SK-N-SH (cell line): ENCODE results near the gene GLS. TPM values are rescaled to one million over a fixed set of nuclear protein-coding genes. Genes with fewer than 3 reads are reported as not detected.

Source experiments
- CTCF ChIA-PET: fragments of 300-600, 350-600 bp; formaldehyde crosslinking; extraction: SDS; loops from one replicate; lab custom pipeline; 2021; lab: Yijun Ruan, JAX
- POLR2A ChIA-PET: fragments of 350-600 bp; sonication (Branson Sonifier 250); formaldehyde crosslinking; extraction: SDS; loops from one replicate; lab custom pipeline; 2020; ENCODE audit warnings: antibody characterized with exemption, inconsistent platforms; lab: Yijun Ruan, JAX
- DNase-seq: peaks from one replicate; pipeline ENCODE4 v3.0.0; 2012
- H2AFZ ChIP-seq: fragments of 200-600 bp; sonication (generic); 2 replicates; pipeline ENCODE4 v1.8.1; 2016; ENCODE audit warnings: antibody characterized with exemption, mild to moderate bottlenecking, low read depth
- H3F3A ChIP-seq: fragments of 200-600 bp; sonication (generic); replicated peaks from 2 replicates; pipeline ENCODE3; 2016; ENCODE audit warnings: antibody characterized with exemption, mild to moderate bottlenecking; ENCODE audit not compliant: insufficient read depth
- H3K27ac ChIP-seq, 2 experiments: fragments of 200-500 bp in 1 of 2; fragments of 200-600 bp in 1 of 2; sonication (Bioruptor generic) in 1 of 2; sonication (generic), shearing (Covaris generic) in 1 of 2; 2 replicates each; pipeline versions ENCODE4 v1.5.1 to v1.6.1; 2014 to 2016; ENCODE audit warnings: low read depth in 2 of 2, inconsistent platforms in 1 of 2, low read length in 1 of 2, mild to moderate bottlenecking in 1 of 2, mixed read lengths in 1 of 2
- H3K27me3 ChIP-seq: fragments of 200-600 bp; sonication (generic), shearing (Covaris generic); 2 replicates; pipeline ENCODE4 v1.6.1; 2016; ENCODE audit warnings: mixed run types; ENCODE audit not compliant: insufficient read depth
- H3K36me3 ChIP-seq, 2 experiments: fragments of 200-500 bp in 1 of 2; fragments of 200-600 bp in 1 of 2; sonication (Bioruptor generic) in 1 of 2; sonication (generic) in 1 of 2; replicated peaks in 1 of 2; 2 replicates each; pipeline versions ENCODE3 to v1.5.1; 2014 to 2016; ENCODE audit warnings: low read length in 1 of 2, mild to moderate bottlenecking in 1 of 2; ENCODE audit not compliant: insufficient read depth in 2 of 2, control insufficient read depth in 1 of 2
- H3K4me1 ChIP-seq, 2 experiments: fragments of 200-500 bp in 1 of 2; fragments of 200-600 bp in 1 of 2; sonication (Bioruptor generic) in 1 of 2; sonication (generic), shearing (Covaris generic) in 1 of 2; 2 replicates each; pipeline versions ENCODE4 v1.5.1 to v1.6.1; 2014 to 2016; ENCODE audit warnings: low read depth in 1 of 2, low read length in 1 of 2, mixed run types in 1 of 2; ENCODE audit not compliant: insufficient read depth in 2 of 2, control insufficient read depth in 1 of 2
- H3K4me2 ChIP-seq: fragments of 200-600 bp; sonication (generic), shearing (Covaris generic); 2 replicates; pipeline ENCODE4 v1.6.1; 2017; ENCODE audit warnings: mixed run types
- H3K4me3 ChIP-seq, 2 experiments: fragments of 200-500 bp in 1 of 2; fragments of 200-600 bp in 1 of 2; sonication (Bioruptor generic) in 1 of 2; sonication (generic), shearing (Covaris generic) in 1 of 2; 2 replicates each; pipeline versions ENCODE4 v1.5.1 to v1.8.1; 2014 to 2016; ENCODE audit warnings: low read depth in 2 of 2, inconsistent platforms in 1 of 2, low read length in 1 of 2, mild to moderate bottlenecking in 1 of 2, mixed read lengths in 1 of 2, moderate library complexity in 1 of 2
- H3K79me2 ChIP-seq: fragments of 200-600 bp; sonication (generic); 2 replicates; pipeline ENCODE4 v1.8.1; 2017; ENCODE audit warnings: mild to moderate bottlenecking; ENCODE audit not compliant: insufficient read depth
- H3K9ac ChIP-seq: fragments of 200-600 bp; sonication (generic); 2 replicates; pipeline ENCODE4 v1.6.1; 2017; ENCODE audit warnings: mixed run types
- H3K9me2 ChIP-seq: fragments of 200-600 bp; sonication (generic); 2 replicates; pipeline ENCODE4 v1.6.1; 2017; ENCODE audit warnings: mixed run types
- H3K9me3 ChIP-seq: fragments of 200-600 bp; sonication (generic); 2 replicates; pipeline ENCODE4 v1.6.1; 2017; ENCODE audit warnings: mixed run types, mild to moderate bottlenecking, moderate library complexity
- H4K20me1 ChIP-seq: fragments of 200-600 bp; sonication (generic); 2 replicates; pipeline ENCODE4 v1.6.1; 2017; ENCODE audit warnings: mild to moderate bottlenecking, mixed run types; ENCODE audit not compliant: insufficient read depth
- EP300 ChIP-seq, 2 experiments: IDR thresholded peaks; 2 replicates each; pipeline versions ENCODE4 v1.4.0 to v1.6.1; 2012; ENCODE audit warnings: borderline replicate concordance in 1 of 2, low read depth in 1 of 2, low read length in 1 of 2
- FOXM1 ChIP-seq: IDR thresholded peaks from 2 replicates; pipeline ENCODE4 v1.4.0; 2012; ENCODE audit warnings: low read depth, mild to moderate bottlenecking
- GABPA ChIP-seq: IDR thresholded peaks from 2 replicates; pipeline ENCODE4 v1.4.0; 2012; ENCODE audit warnings: low read depth, mild to moderate bottlenecking
- JUND ChIP-seq: IDR thresholded peaks from 2 replicates; pipeline ENCODE4 v1.4.0; 2012
- MAX ChIP-seq: IDR thresholded peaks from 2 replicates; pipeline ENCODE4 v1.4.0; 2012; ENCODE audit warnings: low read depth
- MEF2A ChIP-seq: IDR thresholded peaks from 2 replicates; pipeline ENCODE4 v1.4.0; 2012; ENCODE audit warnings: low read depth, borderline replicate concordance
- MXI1 ChIP-seq: IDR thresholded peaks from 2 replicates; pipeline ENCODE4 v1.6.1; 2012; ENCODE audit warnings: mild to moderate bottlenecking, low read depth, low read length, improper control_type of control experiment
- NRF1 ChIP-seq: IDR thresholded peaks from 2 replicates; pipeline ENCODE4 v1.6.1; 2012; ENCODE audit warnings: low read depth, mild to moderate bottlenecking, low read length
- PBX3 ChIP-seq: IDR thresholded peaks from 2 replicates; pipeline ENCODE4; 2012
- RXRA ChIP-seq: IDR thresholded peaks from 2 replicates; pipeline ENCODE4 v1.4.0; 2012; ENCODE audit warnings: low read depth, mild to moderate bottlenecking, borderline replicate concordance
- USF2 ChIP-seq: fragments of 150-350 bp; IDR thresholded peaks from 2 replicates; pipeline ENCODE4 v1.6.1; 2017; ENCODE audit warnings: antibody characterized with exemption, low read length, low read depth, borderline replicate concordance
- WGBS: methylation state at CpG from one replicate; pipeline ENCODE4 v1.1.6; 2017; ENCODE audit warnings: low lambda C conversion rate; 5-methylcytosine and 5-hydroxymethylcytosine counted together
- polyA plus RNA-seq, 3 experiments: library from polyadenylated mRNA; depleted of rRNA; stranded (reverse); fragments of >200 nt; gene quantifications; 2 replicates each; pipeline ENCODE4 v1.2.3, GENCODE V29; 2012
- TF ChIP-seq, protein P1 (sequence below): IDR thresholded peaks from 2 replicates; pipeline ENCODE4 v1.4.0; 2012; ENCODE audit warnings: low read depth, borderline replicate concordance

Gene GLS
- polyA plus RNA-seq, 1 of the 3 experiments (the other 2 are of a cell fraction) = 37.2 TPM

DNA sequence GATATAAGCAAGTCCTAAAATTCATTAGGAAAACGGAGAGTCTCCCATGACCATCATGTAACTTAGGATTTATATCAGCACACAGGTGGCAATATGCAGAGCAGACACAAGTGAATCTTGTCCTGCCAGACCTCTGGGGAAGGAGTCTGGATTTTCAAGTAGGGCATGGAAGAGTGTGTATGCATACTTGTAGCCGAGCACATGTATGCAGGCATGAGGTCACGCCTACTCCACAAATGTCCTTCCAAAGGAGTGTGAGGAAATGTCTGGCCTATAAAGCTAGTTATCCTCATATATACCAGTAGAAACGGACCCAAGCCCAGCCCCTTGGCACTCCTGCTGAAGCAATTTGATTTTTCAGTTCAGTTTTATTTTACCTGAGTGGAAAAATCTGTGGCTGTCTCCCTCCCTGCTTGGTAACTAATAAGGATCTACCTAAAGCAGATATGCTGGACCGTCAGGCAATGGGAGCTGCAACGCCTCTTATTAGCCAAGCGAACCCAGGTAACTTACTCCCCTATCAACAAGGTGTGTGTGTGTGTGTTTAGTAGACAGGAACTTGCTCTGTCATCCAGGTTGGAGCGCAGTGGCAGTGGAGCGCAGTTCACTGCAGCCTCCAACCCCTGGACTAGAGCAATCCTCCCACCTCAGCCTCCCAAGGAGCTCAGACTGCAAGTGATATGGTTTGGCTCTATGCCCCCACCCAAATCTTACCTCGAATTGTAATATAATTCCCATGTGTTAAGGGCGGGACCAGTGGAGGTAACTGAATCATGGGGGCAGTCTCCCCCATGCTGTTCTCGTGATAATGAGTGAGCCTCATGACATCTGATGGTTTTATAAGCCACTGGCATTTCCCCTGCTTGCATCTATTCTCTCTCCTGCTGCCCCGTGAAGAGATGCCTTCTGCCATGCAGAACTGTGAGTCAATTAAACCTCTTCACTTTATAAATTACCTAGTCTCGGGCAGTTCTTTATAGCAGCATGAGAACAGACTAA, 130.6 kb downstream of the GLS start:
- no peaks in the 10 kb centered on the region for H3K9me3 ChIP-seq
- 93% methylated on average over 14 of the region's 14 CpGs for WGBS

DNA sequence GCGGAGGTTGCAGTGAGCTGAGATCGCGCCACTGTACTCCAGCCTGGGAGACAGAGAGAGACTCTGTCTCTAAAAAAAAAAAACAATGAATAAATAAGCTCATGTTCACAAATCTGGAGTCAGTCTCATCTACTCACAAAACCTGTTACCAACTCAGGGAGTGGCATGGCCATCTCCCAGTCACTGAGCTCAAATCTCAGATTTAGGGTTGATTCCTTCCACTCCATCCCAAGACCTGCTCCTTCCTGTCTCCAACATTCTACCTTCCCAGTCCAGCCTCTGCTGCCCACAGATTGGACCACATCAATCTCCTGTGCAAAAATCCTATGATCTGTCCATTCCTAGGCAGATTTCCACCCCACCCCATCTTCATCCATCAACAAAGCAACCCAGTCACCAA, 131.7 kb downstream of the GLS start:
- Histone ChIP-seq H3K4me1 (peaks cover 6 to 21% of the 10 kb centered on the region in 2 experiments; a peak in 2 of 4 replicates), H3K4me3 (peak overlapping the region in 1 of 2 experiments; percentile 86; a peak in 2 of 4 replicates), H3K27me3 (no peaks in the 10 kb centered on the region), H3K36me3 (peaks cover 21 to 35% of the 10 kb centered on the region in 2 experiments), H4K20me1 (no peaks in the 10 kb centered on the region), H3K9ac (0 out of 2 replicates have a peak overlapping the region, but pooled peaks have one; percentile 75), H3K4me2 (peak overlapping the region; percentile 74), H3K79me2 (peaks cover 38% of the 10 kb centered on the region), H3K9me3 (no peaks in the 10 kb centered on the region), H3K9me2 (no peaks in the 10 kb centered on the region)
- ChIA-PET CTCF (interaction anchor here (0.5 to 1.1 kb wide), 5 partner anchors 16 to 231 kb away, joined by 3 to 6 read pairs (median 3); no protein-coding TSS in a partner anchor), POLR2A (interaction anchor here (0.8 to 2.7 kb wide), 2 partner anchors 8 to 9 kb away, joined by 3 to 10 read pairs; no protein-coding TSS in a partner anchor)
- no peak for DNase-seq
- no peak for TF ChIP-seq PBX3
- TF ChIP-seq GABPA = no peak
- TF ChIP-seq RXRA = no peak
- TF ChIP-seq FOXM1 = no peak
- TF ChIP-seq JUND = no peak
- TF ChIP-seq MAX = no peak
- no peak for TF ChIP-seq MXI1
- TF ChIP-seq, all 33 proteins: peak for 0
- 98% methylated on average over 3 of the region's 3 CpGs for WGBS
- H2AFZ ChIP-seq = no peak overlapping the region
- no peaks in the 10 kb centered on the region for H3F3A ChIP-seq
- H3K27ac ChIP-seq = no peak overlapping the region

More for the DNA sequence above, 130.6 kb downstream of the GLS start:
- ChIA-PET POLR2A (interaction anchor here (2.7 kb wide), 1 partner anchor 9 kb away, joined by 10 read pairs; no protein-coding TSS in a partner anchor), CTCF (interaction anchor here (1.0 to 1.1 kb wide), 2 partner anchors 41 kb away, joined by 3 read pairs; no protein-coding TSS in a partner anchor)
- no peaks in the 10 kb centered on the region for H3K9me2 ChIP-seq
- H3K4me1 ChIP-seq = peaks cover 6 to 27% of the 10 kb centered on the region in 2 experiments; a peak in 2 of 4 replicates
- no peak overlapping the region for H2AFZ ChIP-seq
- no peak for DNase-seq
- H3K4me2 ChIP-seq = no peak overlapping the region
- no peak overlapping the region for H3K27ac ChIP-seq
- no peak overlapping the region for H3K4me3 ChIP-seq
- no peaks in the 10 kb centered on the region for H4K20me1 ChIP-seq
- no peaks in the 10 kb centered on the region for H3K27me3 ChIP-seq
- no peaks in the 10 kb centered on the region for H3F3A ChIP-seq
- TF ChIP-seq NRF1 (no peak), EP300 (IDR thresholded peaks at IDR 0.05; ENCODE audit: borderline replicate concordance in 1 of 2, low read depth in 1 of 2, low read length in 1 of 2) (no peak), MEF2A (no peak), USF2 (no peak)
- TF ChIP-seq, protein P1, sequence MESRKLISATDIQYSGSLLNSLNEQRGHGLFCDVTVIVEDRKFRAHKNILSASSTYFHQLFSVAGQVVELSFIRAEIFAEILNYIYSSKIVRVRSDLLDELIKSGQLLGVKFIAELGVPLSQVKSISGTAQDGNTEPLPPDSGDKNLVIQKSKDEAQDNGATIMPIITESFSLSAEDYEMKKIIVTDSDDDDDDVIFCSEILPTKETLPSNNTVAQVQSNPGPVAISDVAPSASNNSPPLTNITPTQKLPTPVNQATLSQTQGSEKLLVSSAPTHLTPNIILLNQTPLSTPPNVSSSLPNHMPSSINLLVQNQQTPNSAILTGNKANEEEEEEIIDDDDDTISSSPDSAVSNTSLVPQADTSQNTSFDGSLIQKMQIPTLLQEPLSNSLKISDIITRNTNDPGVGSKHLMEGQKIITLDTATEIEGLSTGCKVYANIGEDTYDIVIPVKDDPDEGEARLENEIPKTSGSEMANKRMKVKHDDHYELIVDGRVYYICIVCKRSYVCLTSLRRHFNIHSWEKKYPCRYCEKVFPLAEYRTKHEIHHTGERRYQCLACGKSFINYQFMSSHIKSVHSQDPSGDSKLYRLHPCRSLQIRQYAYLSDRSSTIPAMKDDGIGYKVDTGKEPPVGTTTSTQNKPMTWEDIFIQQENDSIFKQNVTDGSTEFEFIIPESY = no peak
- no peak overlapping the region for H3K9ac ChIP-seq
- H3K36me3 ChIP-seq = peaks cover 32 to 46% of the 10 kb centered on the region in 2 experiments
- peaks cover 38% of the 10 kb centered on the region for H3K79me2 ChIP-seq
